ENCODE measurements around the gene KIAA1671.

KIAA1671 gene

DNA sequence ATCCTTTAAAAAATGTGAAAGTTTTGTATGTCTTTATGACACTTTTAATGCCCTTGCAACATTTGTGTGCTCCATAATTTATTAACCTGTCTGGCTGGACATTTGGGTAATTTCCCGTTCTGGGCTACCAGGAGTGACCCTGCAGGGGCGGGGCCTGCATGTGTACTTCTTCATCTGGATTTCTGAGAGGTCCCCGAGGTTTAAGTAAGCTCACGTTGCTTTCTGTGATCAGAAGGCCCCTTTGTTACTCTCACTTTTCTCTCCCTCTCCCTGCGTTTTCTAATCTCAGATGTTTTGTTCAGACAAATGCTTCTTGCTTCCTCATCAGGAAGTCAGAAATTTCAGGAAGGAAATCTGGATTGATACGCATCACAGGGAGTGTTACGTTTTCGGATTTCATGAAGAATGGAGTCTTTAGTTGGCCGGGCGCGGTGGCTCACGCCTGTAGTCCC is 168.3 kb downstream of the KIAA1671 start:
- DNase-seq, result no peak

DNA sequence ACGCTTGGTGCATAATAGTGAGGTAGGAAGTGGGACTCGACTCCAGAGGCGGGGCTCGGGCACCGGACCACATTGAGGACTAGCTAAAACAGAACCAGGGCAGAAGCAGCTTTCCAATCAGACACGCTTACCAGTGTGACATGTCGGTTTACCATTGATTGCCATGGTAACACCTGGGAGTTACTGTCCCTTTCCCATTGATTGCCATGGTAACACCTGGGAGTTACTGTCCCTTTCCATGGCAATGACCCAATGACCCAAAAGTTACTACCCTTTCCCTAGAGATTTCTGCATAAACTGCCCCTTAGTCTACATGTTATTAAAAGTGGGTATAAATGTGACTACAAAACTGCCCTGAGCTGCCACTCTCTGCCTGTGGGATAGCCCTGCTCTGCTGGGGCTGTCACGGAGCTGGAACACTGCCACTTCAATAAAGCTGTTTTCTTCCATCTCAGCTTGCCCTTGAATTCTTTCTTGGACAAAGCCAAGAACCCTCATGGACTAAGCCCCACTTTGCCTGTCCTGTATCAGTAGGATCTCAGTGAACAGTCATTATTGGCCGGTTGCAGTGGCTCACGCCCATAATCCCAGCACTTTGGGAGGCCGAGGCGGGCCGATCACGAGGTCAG is 169.7 kb downstream of the KIAA1671 start:
- DNase-seq, result no peak

DNA sequence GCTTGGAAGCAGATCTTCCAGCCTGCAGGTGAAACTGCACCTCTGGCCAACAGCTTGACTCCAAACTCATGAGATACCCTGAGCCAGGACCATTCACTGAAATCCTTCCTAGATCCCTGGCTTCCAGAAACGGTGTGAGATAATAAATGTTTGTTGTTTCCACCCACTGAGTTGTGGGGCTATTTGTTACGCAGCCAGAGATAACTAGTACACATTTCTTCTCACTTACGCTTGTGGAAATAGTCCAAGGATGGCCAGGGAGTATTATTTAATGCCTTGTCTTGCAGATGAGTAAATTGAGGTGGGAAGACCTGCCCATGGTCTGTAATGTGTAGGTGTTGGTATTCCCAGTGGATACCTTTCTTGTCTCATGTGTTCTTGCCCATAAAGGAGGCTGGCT is 171.2 kb downstream of the KIAA1671 start:
- DNase-seq, result no peak

DNA sequence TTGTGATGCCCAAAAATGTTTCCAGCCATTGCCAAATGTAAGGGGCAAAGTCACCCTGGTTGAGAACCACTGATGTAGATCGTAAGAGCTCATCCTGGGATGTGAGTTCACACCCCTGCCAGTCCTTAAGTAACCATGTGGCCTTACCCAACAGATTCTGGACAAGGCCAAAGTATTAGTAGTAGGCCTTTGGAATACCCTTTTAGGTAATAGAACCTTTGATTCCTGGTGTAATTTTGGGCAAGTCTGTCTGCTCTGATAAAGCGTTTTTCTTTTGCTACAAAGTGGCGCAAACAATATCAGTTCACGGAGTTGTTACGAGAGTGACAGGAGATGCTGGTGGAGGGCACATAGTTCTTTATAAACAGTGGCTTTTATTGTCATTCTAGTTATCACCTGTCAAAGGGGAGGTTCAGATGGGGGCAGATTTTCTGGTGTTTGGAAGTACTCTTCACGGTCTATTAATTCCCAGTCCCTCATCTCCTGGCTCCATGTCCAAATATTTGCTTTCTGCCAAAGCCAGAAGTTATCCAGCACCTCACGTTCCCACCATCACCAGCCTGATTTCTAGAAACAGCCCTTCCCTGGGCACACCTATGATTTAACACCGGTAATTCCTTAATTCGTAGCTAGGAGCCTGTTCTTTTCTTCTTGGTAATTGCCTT is 173.3 kb downstream of the KIAA1671 start:
- peak; percentile 43 for DNase-seq

DNA sequence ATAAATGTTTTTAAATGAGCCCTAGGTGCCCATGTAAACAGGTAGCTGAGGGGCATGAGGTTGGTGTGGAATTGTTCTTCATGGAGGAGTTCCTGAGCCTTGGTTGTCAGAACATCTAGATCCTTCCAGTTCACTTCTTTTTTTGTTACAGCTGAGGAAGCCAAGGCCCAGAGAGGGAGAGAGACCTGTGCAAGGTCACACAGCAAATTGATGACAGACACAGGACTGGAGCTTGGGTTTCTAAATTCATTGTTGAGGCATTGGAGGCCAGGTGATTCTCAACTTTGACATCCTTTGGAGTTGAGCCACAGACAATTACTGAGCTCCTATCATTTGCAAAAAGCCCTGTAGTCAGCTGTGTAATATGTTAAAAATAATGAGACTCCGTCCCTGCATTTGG is 174.0 kb downstream of the KIAA1671 start:
- DNase-seq, result no peak

DNA sequence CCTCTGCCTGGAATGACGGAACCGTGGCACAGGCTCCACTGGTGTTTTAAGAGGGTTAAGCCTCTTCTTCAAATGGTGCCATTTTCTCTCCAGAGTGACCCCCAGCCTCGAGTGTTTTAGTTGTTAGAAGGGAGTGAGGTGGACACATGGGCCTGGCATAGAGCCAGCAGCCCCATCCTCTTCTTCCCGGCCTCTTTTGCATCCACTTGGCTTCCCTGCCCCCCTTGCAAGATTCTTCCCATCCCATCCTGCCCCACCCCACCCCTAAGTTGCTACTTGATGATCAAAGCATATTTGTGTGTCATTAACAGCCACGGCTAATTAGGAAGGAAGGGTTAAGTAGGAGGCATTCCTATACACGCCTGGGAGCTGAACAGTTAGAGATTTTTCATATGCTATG is 174.8 kb downstream of the KIAA1671 start:
- no peak for DNase-seq

DNA sequence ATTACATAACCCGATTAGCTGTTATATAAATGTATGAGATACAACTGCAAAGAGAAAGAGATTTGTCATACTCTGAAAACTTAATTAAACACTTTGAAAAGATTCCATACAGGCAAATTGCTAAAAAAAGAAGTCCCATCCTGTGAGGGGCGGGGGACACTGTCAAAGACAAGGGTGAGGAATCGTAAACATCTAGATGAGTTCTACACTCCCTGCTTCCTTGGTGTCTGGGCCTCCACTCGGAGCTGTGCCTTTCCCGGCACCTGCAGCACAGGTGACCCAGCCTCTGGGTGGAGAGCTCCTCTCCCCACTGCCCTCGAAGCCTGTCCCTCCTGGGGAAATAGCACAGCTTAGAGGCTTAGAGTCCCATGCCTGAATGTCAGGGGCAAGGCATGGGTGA is 177.9 kb downstream of the KIAA1671 start:
- DNase-seq, result no peak

DNA sequence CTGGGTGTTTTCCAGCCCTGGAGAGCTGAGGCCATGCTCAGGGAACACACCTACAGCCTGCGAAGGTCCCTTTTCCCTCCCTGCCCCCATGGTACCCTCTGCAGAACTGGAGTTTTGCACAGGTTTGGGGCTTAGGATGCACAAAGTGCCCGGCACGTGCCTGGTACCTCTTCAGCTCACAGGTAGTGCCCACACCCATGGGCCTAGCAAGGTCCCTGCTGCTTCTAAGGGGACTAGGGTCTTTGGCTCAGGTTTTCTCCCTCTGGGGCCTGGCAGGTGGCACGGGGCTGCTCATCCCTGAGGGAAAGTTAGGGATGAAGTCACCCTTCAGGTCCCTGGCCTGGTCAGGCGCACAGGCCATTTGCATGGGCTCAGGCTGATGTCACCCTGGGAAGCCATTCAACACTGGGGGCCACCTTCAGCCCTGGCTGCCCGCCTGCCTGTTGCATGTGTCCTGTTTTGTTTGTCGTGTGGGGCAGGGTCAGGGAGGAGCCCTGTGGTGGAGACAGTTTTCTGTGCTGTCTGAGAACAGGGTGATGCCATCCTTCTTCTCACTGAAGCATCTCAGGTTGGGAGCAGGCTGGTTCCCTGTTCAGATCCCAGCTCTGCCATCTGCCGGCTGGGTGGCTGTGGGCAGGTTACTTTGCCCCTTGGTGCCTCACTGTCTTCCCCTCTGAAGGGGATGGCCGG is 178.8 kb downstream of the KIAA1671 start:
- no peak for DNase-seq

DNA sequence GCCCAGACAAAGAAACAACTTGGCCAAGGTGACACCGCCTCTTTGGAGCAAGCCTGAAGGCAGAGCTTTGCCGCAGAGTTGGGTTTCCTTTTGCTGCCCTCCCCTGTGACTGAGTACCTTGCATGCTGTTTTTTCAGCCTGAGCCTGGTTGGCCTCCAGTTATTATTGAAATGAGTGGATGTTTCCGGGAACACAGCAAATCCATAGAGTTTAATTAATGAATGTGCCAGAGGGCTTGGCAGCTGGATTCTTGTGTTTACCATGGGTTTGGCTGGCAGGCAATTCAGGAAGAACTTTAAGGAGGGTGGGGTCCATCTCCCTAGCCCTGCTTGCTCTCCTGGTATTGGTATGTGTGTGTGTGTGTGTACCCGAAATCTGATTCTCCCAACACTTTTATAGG is 181.5 kb downstream of the KIAA1671 start:
- peak; percentile 80 for DNase-seq

DNA sequence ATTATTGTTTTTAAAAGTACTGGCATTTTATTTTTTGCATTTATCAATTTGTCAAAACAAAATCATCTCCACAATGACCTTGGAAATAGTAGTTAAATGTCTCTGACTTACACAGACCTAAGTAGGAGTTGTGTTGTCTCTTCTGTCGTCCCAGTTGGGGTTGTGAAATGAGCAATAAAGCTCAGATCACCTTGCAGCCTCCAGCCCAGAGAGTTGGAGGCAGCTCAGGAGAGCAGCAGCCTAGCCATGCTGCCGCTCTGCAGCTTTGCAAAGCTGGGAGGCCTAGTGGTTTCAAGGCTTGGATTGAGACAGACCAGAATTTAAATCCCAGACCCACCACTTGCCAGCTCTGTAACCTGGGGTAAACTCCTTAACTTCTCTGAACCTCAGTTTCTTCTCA is 181.9 kb downstream of the KIAA1671 start:
- no peak for DNase-seq

DNA sequence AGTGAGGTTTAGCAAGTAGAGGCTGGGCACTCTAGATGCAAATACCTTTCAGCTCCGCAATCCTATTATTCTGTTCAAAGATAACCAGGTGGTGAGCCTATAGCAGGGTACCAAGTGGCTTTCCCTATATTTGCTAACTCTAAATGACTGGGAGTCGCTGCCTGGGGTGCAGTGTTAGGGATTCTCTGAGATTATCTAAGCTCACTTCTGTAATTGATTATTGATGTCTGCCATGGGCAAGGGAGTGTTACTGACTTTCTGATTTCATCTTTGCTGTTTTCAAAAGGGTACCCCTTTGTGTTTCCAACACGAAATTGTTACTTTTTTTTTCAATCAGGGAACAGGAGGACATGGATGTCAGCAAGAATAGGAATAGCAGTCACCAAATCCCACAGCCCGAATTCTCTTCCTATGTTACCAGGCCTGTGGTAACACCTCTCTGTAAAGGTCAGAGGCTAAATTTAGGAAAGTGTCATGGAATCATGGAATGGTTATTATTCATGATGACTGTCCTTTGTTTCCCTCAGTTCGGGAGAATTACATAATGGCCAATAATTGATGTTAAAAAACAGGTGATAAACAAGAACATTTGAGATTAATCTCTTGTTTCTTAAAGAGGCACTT is 184.5 kb downstream of the KIAA1671 start:
- no peak for DNase-seq

DNA sequence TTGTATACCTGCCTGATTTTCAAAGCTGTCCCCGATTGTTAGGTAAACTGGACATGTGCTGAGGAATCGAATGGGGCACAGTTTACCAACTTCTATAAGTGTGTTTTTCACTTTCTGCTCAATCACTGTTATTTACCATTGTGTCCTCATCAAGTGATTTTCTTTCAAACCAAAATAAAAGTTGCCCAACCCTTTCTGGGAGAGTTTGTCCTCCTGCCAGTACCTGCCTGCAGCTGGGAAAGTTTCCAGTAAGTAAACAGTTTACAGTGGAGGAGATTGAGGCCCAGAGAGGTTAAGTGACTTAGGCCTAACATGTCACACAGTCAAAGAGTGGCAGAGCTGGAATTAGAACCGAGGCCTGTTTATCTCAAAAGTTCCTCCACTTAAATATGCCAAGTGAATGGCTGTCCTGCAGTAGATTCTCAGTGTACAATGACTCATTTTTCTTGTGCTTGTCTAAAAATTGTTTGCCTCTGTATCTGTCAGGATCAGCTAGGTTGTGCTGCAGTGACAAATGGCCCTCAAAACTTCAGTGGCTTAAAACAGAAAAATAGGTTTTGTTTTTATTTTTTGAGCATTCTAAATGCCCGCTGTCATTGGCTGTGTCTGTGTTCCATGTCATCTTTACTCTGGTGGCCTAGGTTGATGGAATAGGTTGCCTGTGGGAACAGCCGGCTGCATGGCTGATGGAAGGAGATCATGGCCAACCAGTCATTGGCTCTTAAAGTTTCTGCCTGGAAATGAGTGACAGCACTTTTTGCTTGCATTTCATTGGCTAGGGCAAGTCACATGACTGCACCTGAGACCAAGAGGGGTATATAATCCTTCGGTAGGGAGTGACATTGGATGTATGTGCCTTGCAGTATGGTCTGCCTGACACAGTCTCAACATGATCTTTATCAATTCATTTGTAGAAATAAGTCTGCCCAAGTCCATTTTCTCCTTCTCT is 185.3 kb downstream of the KIAA1671 start:
- DNase-seq, result no peak

DNA sequence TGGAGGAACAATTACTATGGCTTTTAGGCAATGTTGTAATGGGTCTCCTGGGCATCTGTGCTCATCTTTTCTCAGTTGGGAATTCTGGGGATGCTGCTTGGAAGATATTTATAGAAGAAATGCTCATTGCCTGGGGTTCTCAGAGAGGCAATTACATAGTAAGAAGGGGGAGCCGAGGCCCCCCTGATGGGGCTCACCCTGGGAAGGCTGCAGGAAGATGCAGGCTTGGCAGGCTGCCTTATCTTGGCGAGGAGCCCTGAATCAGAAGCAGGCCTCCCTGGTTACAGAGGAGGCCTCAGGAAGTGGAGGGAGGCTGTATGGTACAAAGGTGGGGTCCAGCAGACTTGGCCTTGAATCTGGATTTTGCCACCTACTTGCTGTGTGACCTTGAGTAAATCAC is 186.5 kb downstream of the KIAA1671 start:
- no peak for DNase-seq

DNA sequence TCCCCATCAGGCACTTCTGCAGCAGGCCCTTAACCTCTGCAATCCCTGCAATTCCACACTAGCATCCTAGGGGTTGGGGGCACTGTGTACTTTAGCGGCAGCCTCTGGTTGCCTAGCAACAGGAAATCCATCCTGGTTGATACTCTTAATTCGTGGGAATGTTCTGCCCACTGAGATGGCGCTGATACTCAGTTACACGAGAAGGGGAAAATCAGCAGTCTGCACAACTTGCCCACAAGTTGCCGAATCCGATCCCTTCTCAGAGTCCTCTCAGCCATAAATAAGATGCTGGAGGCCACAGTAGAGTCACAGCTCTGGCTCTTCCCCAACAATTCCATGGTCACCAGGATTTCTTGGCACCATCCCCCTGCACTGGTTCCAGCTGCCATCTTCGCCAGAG is 189.6 kb downstream of the KIAA1671 start:
- DNase-seq, result no peak

DNA sequence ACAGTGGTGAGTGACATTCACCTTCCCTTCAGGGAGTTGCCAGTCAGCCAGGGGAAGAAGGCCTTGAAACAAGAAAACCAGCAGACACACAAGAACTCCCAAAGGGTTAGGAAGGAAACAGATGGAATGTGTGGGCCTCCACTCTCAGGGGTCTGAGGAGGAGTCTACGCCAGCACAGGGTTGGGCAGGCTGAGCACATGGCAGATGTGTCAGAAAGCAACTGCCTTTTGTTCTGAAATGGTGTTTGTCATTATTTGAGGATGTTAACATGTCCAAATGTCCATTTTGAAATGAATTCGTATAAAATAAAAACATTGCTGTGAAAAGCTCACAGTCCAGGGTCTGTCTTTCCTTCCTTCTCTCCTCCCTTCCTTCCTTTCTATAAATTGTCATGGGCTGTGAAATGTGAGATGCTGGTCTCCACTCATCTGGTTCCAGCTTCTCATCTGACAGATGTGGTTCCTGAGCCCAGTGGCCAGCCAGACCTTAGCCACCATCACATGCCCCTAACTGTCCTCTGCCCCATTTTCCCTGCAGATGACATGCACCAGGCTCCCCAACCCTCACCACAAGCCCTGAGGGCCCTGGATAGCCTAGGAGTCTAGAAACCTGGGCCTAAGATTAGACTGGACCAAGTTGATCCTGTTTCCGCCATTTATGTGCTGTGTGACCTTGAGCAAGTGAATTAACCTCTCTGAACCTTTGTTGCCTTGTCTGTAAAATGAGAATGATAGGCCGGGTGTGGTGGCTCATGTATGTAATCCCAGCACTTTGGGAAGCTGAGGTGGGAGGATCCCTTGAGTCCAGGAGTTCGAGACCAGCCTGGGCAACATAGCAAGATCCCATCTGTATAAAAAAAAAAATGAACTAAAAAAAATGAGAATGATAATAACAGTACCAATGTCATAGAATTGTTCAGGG is 190.9 kb downstream of the KIAA1671 start:
- DNase-seq, result no peak

DNA sequence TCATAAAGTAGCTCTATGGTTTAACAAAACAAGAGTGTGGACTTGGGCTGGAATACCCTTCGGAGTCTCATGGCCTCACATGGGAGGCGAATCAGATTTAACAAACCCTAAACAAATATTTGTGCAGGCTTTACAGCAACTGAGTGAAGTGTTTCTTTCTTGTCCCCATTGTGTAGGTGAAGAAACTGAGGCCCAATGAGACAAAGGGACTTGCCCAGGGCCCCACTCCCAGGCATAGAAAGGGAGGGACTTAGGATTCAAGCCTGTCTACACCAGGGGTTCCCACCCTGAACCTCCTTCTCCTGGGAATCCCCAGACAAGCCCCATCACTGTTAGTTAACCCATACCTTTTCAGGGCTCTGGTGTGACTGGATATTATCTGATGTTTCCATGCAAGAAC is 192.0 kb downstream of the KIAA1671 start:
- DNase-seq, result no peak

DNA sequence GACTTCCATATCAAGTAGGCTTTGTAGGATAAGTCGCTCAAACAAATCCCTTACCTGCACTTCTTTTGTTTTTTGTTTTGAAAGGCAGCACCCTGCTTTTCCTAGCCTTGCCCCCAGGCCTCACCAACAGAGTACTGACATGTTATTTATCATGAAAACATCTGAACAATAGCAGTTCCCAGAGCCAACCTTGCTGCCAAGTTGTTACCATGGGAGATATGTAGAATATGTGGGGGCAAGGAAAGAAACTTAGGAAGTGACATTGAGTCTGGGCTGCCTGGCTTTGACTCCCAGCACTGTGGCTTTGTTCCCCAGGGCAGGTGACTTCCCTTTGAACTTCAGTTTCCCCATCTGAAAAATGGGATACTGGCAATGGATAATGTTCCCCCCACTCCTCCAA is 193.8 kb downstream of the KIAA1671 start:
- peak; percentile 57 for DNase-seq

DNA sequence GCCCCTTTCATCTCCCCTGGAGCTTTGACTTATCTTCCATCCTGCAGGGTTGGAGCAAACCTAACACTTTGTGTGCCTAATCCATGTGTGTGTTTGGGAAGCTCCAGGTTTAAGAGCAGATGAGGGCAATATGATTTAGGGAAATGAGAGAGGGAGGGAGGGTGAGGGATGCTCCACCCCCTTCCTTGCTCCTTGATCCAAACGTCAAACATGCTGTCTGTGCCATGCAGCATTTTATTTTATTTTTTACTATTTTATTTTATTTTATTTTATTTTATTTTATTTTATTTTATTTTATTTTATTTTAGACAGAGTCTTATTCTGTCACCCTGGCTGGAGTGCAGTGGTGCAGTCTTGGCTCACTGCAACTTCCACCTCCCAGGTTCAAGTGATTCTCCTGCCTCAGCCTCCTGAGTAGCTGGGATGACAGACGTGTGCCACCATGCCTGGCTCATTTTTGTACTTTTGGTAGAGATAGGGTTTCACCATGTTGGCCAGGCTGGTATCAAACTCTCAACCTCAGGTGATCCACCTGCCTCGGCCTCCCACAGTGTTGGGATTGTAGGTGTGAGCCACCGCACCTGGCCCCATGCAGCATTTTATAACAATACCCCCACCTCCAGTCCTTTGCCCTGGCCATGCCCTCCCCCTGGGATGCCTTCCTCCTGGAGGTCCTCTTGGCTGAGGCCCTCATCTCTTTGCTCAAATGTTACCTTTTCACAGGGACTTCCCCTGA is 194.6 kb downstream of the KIAA1671 start:
- DNase-seq, result no peak

DNA sequence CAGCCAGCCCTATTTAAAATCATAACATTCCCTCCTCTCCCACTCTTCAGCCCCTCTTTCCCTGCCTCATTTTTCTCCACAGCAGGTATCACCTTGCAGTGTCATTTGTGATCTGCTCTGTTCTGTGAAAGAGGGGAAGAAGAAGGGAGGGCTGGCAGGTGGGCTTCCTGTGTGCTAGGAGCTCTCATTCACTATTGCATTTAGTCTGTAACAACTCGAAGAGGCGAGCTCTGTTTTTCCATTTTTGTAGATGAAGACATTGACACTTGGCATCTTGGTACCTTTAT is 195.1 kb downstream of the KIAA1671 start:
- no peak for DNase-seq

DNA sequence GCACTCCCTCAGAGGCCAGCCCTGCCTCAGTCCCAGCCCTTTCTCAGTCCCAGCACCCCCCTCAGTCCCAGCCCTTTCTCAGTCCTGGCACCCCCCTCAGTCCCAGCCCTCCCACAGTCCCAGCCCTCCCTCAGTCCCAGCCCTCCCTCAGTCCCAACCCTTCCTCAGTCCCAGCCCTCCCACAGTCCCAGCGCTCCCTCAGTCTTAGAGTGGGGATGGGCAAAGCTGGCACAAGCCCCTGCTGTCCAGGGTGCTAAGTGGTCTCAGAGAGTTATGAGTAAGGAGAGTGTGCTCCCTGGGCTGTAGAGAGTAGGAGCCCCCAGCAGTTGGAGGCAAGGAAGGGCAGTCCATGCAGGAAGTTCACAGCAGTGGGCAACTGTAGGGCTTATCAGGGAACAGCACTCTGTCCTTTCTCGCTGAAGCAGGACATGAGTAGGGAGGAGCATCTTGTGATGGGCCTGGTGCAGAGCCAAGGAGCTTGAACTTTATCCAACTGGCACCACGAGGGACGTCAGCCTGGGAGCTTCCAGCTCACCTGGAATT is 195.7 kb downstream of the KIAA1671 start:
- DNase-seq, result no peak

DNA sequence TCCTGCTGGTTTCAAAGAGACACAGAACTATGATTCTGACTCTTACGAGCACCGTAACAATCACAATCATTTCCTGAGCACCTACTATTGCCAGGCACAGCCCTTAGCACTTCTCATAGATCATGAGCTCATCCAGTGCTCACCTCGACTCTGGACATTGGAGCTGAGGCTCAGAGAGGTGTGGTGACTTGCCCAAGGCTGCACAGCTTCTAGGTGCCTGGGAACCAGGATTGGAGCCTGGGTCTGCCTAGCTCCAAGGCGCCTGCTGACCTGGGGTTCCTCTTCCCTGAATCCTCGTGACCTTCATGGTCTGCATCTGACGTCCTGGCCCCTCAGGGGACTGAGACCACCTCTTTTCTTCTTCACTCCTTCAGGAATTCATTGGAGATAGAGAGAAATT is 196.5 kb downstream of the KIAA1671 start:
- no peak for DNase-seq
